Measurements from ENCODE around the gene HSD3B1. TPM values are rescaled to one million over a fixed set of nuclear protein-coding genes. Genes with fewer than 3 reads are reported as not detected.

The HSD3B1 gene
- total RNA-seq, 4 donors from 2014 or later = not detected

DNA sequence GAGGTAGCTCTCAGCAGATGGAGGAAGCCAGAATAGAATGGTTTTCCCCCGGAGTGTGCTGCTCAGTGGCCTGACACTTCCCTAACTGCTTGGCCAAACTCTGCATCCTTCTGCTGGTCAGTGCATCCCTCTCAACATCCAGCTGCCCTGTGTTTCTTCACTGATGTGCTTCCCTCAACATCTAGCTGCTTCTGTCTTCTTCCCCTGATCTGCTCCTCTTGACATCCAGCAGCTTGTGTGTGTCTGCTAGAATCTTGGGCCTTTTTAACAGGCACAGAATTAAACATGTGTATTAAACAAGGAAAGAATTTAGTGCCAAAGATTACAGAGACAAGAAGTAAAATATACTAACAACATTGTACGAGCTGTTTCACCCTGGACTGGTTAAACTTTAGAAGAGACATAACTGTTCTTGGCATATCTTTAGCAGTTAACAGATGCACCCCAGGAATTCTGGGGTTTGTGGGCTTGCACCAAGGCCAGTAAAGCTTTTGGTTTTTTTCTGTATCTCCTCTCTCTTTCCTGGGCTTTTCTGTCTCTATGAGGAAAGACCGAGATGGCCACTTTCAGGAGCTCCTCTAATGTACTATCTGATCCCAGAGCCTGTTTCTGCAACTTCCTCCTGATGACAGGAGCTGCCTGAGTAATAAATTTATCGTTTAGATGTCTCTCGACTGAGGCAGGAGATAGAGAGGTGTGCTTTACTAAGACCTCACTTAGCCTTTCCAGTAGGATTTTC is 34.8 kb upstream of the HSD3B1 start:
- Histone ChIP-seq H3K27me3 (no peaks in the 10 kb centered on the region), H3K27ac (no peak overlapping the region), H3K4me3 (no peak overlapping the region), H3K9me3 (no peaks in the 10 kb centered on the region), H3K4me1 (no peaks in the 10 kb centered on the region), H3K36me3 (no peaks in the 10 kb centered on the region)
- DNase-seq = no peak
- no peak for TF ChIP-seq POLR2A (IDR thresholded peaks at IDR 0.05)
- TF ChIP-seq, protein P1, sequence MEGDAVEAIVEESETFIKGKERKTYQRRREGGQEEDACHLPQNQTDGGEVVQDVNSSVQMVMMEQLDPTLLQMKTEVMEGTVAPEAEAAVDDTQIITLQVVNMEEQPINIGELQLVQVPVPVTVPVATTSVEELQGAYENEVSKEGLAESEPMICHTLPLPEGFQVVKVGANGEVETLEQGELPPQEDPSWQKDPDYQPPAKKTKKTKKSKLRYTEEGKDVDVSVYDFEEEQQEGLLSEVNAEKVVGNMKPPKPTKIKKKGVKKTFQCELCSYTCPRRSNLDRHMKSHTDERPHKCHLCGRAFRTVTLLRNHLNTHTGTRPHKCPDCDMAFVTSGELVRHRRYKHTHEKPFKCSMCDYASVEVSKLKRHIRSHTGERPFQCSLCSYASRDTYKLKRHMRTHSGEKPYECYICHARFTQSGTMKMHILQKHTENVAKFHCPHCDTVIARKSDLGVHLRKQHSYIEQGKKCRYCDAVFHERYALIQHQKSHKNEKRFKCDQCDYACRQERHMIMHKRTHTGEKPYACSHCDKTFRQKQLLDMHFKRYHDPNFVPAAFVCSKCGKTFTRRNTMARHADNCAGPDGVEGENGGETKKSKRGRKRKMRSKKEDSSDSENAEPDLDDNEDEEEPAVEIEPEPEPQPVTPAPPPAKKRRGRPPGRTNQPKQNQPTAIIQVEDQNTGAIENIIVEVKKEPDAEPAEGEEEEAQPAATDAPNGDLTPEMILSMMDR (IDR thresholded peaks at IDR 0.05) = no peak
- intact Hi-C loops (cut with DNase I; ENCODE audit: low total_unique reads) = no loop called here

DNA sequence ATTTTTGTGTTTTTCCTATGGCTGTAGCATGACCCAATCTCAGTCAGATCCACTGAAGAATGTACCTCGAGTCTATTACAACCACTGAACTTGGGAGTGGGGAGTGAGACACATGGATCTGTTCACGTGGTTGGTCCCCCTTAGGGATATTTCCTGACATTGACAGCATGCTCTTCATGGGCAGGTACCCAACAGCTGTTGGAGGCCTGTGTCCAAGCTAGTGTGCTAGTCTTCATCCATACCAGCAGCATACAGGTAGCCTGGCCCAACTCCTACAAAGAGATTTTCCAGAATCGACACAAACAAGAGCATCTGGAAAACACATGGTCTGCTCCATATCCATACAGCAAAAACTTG is 34.2 kb upstream of the HSD3B1 start:
- H3K27ac ChIP-seq = no peak overlapping the region
- H3K4me1 ChIP-seq = no peaks in the 10 kb centered on the region
- no peak overlapping the region for H3K4me3 ChIP-seq
- H3K36me3 ChIP-seq = no peaks in the 10 kb centered on the region
- H3K9me3 ChIP-seq = no peaks in the 10 kb centered on the region
- no peaks in the 10 kb centered on the region for H3K27me3 ChIP-seq
- TF ChIP-seq POLR2A (IDR thresholded peaks at IDR 0.05) = no peak
- TF ChIP-seq, protein P1 (IDR thresholded peaks at IDR 0.05) = no peak
- no peak for DNase-seq
- intact Hi-C loops (cut with DNase I; ENCODE audit: low total_unique reads) = no loop called here

DNA sequence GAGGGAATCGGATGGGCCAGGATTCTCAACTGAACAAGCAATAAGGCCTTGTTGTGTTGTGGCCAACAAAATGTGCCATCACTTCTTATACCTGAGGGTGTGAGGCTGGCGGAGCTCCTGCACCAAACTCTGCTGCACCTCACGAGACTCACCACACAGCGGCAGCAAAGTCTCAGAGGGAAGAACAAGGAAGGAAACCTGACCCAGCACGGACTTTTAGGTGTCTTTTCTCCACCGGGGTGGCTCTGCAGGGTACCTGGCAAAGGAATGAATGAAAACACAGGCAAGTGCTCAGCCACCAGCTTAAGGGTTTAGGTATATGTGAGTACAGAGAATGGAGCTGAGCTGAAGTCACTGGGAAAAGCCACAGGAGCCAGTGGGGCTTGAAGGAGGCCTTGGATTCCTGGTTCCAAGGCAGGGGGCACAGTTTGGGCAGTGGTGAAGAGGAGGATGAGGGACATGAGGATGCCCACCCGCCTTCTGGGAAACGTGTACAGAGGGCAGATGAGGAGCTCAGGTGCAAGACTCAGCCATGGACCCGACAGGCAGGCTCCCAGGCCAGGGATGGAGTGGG is 31.1 kb upstream of the HSD3B1 start:
- DNase-seq = no peak
- intact Hi-C loops (cut with DNase I; ENCODE audit: low total_unique reads) = no loop called here

DNA sequence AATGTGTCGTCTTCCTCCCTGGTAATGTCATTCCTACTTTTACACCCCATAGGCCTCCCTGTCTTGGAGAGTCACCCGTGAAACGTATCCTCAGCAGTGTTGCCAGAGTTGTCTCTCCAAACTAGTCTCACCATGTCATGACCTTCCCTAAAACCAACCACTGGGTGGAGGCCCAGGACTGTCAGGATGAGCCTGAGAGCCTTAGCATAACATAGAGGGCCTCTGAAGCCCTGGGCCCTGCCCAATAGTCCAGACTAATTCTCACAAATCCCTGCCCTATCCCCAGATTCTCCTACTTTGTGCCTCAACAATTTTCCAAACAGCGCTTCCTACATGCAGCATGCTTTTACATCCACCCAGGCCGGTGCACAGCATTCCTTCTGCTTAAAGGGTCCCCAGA is 29.3 kb upstream of the HSD3B1 start:
- Histone ChIP-seq H3K4me3 (no peak overlapping the region), H3K4me1 (no peaks in the 10 kb centered on the region), H3K27me3 (no peaks in the 10 kb centered on the region), H3K9me3 (no peaks in the 10 kb centered on the region), H3K36me3 (no peaks in the 10 kb centered on the region), H3K27ac (no peak overlapping the region)
- DNase-seq = no peak
- TF ChIP-seq, protein P1 (IDR thresholded peaks at IDR 0.05) = no peak
- no peak for TF ChIP-seq POLR2A (IDR thresholded peaks at IDR 0.05)
- intact Hi-C loops (cut with DNase I; ENCODE audit: low total_unique reads) = no loop called here

More for the DNA sequence above, 31.1 kb upstream of the HSD3B1 start:
- Histone ChIP-seq H3K4me3 (no peak overlapping the region), H3K9me3 (no peaks in the 10 kb centered on the region), H3K4me1 (no peaks in the 10 kb centered on the region), H3K36me3 (no peaks in the 10 kb centered on the region), H3K27me3 (no peaks in the 10 kb centered on the region), H3K27ac (no peak overlapping the region)
- TF ChIP-seq, protein P1 (IDR thresholded peaks at IDR 0.05) = peak in 1 of 4 experiments; percentile 21
- no peak for TF ChIP-seq POLR2A (IDR thresholded peaks at IDR 0.05)

DNA sequence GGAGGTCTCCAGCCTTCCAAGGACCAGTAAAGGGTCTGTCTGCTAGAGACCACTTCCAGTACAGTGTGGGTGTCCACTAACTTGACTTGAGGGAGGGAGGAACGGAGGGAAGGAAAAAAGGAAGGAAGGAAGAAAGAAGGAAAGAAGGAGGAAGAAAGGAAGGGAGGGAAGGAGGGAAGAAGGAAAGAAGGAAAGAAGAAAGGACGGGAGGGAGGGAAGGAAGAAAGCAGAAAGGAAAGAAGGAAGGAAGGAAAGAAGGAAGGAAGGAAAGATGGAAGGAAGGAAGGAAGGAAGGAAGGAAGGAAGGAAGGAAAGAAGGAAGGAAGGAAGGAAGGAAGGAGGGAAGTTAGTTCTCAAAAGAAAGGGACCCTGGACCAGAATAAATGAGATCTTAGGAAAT is 26.8 kb upstream of the HSD3B1 start:
- Histone ChIP-seq H3K4me3 (no peak overlapping the region), H3K4me1 (no peaks in the 10 kb centered on the region), H3K27ac (no peak overlapping the region), H3K27me3 (no peaks in the 10 kb centered on the region), H3K9me3 (no peaks in the 10 kb centered on the region), H3K36me3 (no peaks in the 10 kb centered on the region)
- TF ChIP-seq, protein P1 (IDR thresholded peaks at IDR 0.05) = no peak
- no peak for TF ChIP-seq POLR2A (IDR thresholded peaks at IDR 0.05)
- DNase-seq = no peak
- intact Hi-C loops (cut with DNase I; ENCODE audit: low total_unique reads) = no loop called here

All from uterus (tissue), 4 donors.